Prostate gland (tissue), 2 donors: ENCODE measurements around the gene MECR.

Experiments
- CTCF ChIP-seq, 4 experiments: fragments of 200-600 bp in 2 of 4; fragments of 450-650 bp in 2 of 4; sonication (generic) in 2 of 4; IDR thresholded peaks; 1 replicate in 3 of 4; 2 replicates in 1 of 4; pipeline ENCODE4 v1.5.1; 2016 to 2019; ENCODE audit warnings: antibody characterized with exemption in 4 of 4, mild to moderate bottlenecking in 2 of 4, moderate library complexity in 2 of 4
- POLR2A ChIP-seq: fragments of 450-650 bp; IDR thresholded peaks from one replicate; pipeline ENCODE4 v1.6.1; 2016; ENCODE audit warnings: antibody characterized with exemption, mild to moderate bottlenecking

- TF ChIP-seq CTCF (IDR thresholded peaks at IDR 0.05) (no peak), POLR2A (no peak)
Measured at GRCh38 chr1:29211086-29212030, 19.4 kb downstream of the MECR start.
